ENCODE data around the gene CDPF1. TPM values are rescaled to one million over a fixed set of nuclear protein-coding genes. Genes with fewer than 3 reads are reported as not detected.

The CDPF1 gene
- total RNA-seq, 1 donor from 2014 or later = 6.3 TPM

Other genes starting within 250 kb of the CDPF1 start
- 9.0 and 9.1 TPM in 2 replicates for gene PPARA, start 99.8 kb downstream of the CDPF1 start, total RNA-seq
- gene PKDREJ, start 13.1 kb upstream of the CDPF1 start, total RNA-seq = not detected in 2 replicates
- gene TTC38, start 17.7 kb upstream of the CDPF1 start, total RNA-seq = 13.6 and 18.6 TPM in 2 replicates
- gene GTSE1, start 46.6 kb upstream of the CDPF1 start, total RNA-seq = 74.1 and 74.4 TPM in 2 replicates
- 65.2 and 69.8 TPM in 2 replicates for gene TRMU, start 85.4 kb upstream of the CDPF1 start, total RNA-seq